HL-60 (cell line): ENCODE data around the gene CFAP46.

Experiments used
- GABPA ChIP-seq: IDR thresholded peaks from 2 replicates; pipeline ENCODE4 v1.6.1; 2012; ENCODE audit warnings: low read depth
- POLR2AphosphoS5 ChIP-seq: IDR thresholded peaks from 2 replicates; pipeline ENCODE4 v1.6.1; 2012; ENCODE audit warnings: low read depth
- SPI1 ChIP-seq: IDR thresholded peaks from 2 replicates; pipeline ENCODE4 v1.6.1; 2012; ENCODE audit warnings: low read depth, mild to moderate bottlenecking, borderline replicate concordance
- TF ChIP-seq, protein P1 (sequence below): IDR thresholded peaks from one replicate; pipeline ENCODE4 v1.5.1; 2011; ENCODE audit warnings: low read length, control low read depth, inconsistent platforms; ENCODE audit not compliant: insufficient read depth
- TF ChIP-seq, protein P2 (sequence below): IDR thresholded peaks from 2 replicates; pipeline ENCODE4 v1.6.1; 2012; ENCODE audit warnings: low read depth; ENCODE audit not compliant: insufficient replicate concordance

DNA sequence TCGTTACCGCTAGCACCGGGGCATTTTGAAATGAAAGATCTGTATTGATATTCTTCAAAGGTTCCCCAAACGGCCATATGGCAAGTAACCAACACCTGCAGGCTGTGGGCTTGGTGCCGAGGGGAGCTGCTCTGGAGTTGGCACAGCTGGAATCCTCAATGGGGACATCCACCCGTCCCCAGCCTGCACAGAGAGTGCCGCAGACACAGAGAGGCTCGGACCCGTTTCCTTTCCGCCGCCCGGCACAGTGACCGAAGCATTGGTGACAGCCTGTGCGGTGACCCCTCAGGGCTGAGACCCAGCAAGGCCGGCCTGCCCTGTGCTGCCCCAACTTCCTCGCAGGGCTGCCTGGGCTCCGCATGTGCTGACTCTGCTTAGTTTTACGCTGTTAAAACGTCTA, 4.5 kb downstream of the CFAP46 start:
- TF ChIP-seq POLR2AphosphoS5 (no peak), SPI1 (no peak), GABPA (no peak)
- TF ChIP-seq, protein P1, sequence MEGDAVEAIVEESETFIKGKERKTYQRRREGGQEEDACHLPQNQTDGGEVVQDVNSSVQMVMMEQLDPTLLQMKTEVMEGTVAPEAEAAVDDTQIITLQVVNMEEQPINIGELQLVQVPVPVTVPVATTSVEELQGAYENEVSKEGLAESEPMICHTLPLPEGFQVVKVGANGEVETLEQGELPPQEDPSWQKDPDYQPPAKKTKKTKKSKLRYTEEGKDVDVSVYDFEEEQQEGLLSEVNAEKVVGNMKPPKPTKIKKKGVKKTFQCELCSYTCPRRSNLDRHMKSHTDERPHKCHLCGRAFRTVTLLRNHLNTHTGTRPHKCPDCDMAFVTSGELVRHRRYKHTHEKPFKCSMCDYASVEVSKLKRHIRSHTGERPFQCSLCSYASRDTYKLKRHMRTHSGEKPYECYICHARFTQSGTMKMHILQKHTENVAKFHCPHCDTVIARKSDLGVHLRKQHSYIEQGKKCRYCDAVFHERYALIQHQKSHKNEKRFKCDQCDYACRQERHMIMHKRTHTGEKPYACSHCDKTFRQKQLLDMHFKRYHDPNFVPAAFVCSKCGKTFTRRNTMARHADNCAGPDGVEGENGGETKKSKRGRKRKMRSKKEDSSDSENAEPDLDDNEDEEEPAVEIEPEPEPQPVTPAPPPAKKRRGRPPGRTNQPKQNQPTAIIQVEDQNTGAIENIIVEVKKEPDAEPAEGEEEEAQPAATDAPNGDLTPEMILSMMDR: no peak
- TF ChIP-seq, protein P2, sequence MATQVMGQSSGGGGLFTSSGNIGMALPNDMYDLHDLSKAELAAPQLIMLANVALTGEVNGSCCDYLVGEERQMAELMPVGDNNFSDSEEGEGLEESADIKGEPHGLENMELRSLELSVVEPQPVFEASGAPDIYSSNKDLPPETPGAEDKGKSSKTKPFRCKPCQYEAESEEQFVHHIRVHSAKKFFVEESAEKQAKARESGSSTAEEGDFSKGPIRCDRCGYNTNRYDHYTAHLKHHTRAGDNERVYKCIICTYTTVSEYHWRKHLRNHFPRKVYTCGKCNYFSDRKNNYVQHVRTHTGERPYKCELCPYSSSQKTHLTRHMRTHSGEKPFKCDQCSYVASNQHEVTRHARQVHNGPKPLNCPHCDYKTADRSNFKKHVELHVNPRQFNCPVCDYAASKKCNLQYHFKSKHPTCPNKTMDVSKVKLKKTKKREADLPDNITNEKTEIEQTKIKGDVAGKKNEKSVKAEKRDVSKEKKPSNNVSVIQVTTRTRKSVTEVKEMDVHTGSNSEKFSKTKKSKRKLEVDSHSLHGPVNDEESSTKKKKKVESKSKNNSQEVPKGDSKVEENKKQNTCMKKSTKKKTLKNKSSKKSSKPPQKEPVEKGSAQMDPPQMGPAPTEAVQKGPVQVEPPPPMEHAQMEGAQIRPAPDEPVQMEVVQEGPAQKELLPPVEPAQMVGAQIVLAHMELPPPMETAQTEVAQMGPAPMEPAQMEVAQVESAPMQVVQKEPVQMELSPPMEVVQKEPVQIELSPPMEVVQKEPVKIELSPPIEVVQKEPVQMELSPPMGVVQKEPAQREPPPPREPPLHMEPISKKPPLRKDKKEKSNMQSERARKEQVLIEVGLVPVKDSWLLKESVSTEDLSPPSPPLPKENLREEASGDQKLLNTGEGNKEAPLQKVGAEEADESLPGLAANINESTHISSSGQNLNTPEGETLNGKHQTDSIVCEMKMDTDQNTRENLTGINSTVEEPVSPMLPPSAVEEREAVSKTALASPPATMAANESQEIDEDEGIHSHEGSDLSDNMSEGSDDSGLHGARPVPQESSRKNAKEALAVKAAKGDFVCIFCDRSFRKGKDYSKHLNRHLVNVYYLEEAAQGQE: no peak
